Ishikawa (cell line): Measurements from ENCODE around the gene GNPDA1.

ENCODE experiments used
- CEBPB ChIP-seq: IDR thresholded peaks from 2 replicates; pipeline ENCODE4 v1.6.1; 2012
- CREB1 ChIP-seq: IDR thresholded peaks from 2 replicates; pipeline ENCODE4 v1.6.1; 2012; ENCODE audit warnings: low read depth
- EGR1 ChIP-seq: IDR thresholded peaks from 2 replicates; pipeline ENCODE4 v1.6.1; 2012
- EP300 ChIP-seq: IDR thresholded peaks from 2 replicates; pipeline ENCODE4 v1.6.1; 2012; ENCODE audit warnings: borderline replicate concordance
- FOXM1 ChIP-seq: IDR thresholded peaks from 2 replicates; pipeline ENCODE4 v1.6.1; 2012; ENCODE audit warnings: low read depth, borderline replicate concordance
- NFIC ChIP-seq: IDR thresholded peaks from 2 replicates; pipeline ENCODE4 v1.6.1; 2012
- RAD21 ChIP-seq: IDR thresholded peaks from 2 replicates; pipeline ENCODE4 v1.6.1; 2012; ENCODE audit warnings: low read depth
- TAF1 ChIP-seq: IDR thresholded peaks from 2 replicates; pipeline ENCODE4 v1.6.1; 2012; ENCODE audit warnings: low read depth, mild to moderate bottlenecking
- TCF12 ChIP-seq: IDR thresholded peaks from 2 replicates; pipeline ENCODE4 v1.6.1; 2012; ENCODE audit warnings: low read depth
- TEAD4 ChIP-seq: IDR thresholded peaks from 2 replicates; pipeline ENCODE4 v1.6.1; 2012
- YY1 ChIP-seq: IDR thresholded peaks from 2 replicates; pipeline ENCODE4 v1.6.1; 2012; ENCODE audit warnings: low read depth
- ZBTB7A ChIP-seq: IDR thresholded peaks from 2 replicates; pipeline ENCODE4 v1.6.1; 2012; ENCODE audit warnings: low read depth
- TF ChIP-seq, protein P1 (sequence below): IDR thresholded peaks from 2 replicates; pipeline ENCODE4 v1.6.1; 2012
- TF ChIP-seq, protein P2 (sequence below): IDR thresholded peaks from 2 replicates; pipeline ENCODE4 v1.6.1; 2012
- TF ChIP-seq, protein P3 (sequence below): IDR thresholded peaks from 2 replicates; pipeline ENCODE4 v1.6.1; 2012; ENCODE audit warnings: low read depth, mild to moderate bottlenecking

Gene GNPDA1

DNA sequence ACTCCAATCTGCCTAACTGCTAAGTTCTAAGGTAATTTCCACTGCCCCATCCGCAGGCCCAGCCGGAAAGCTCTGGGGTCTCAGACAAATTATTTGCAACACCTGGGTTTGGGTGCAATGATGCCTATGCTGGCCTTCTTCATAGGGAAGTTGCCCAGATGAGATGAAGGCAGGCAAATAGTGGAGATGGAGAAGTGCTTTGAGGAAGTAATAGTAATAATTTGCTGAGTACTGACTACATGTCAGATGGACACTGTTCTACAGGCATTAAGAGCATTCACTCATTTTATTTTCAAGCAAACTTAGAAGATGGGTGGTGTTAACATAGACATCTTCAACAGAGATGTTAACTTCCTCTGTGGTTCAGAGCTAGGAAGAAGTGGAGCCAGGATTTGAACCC lies 58.6 kb downstream of the GNPDA1 start:
- TF ChIP-seq, protein P1, sequence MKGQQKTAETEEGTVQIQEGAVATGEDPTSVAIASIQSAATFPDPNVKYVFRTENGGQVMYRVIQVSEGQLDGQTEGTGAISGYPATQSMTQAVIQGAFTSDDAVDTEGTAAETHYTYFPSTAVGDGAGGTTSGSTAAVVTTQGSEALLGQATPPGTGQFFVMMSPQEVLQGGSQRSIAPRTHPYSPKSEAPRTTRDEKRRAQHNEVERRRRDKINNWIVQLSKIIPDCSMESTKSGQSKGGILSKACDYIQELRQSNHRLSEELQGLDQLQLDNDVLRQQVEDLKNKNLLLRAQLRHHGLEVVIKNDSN = no peak
- TF ChIP-seq, protein P2, sequence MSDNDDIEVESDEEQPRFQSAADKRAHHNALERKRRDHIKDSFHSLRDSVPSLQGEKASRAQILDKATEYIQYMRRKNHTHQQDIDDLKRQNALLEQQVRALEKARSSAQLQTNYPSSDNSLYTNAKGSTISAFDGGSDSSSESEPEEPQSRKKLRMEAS = no peak
- TF ChIP-seq YY1 = no peak
- no peak for TF ChIP-seq NFIC
- TF ChIP-seq, protein P3, sequence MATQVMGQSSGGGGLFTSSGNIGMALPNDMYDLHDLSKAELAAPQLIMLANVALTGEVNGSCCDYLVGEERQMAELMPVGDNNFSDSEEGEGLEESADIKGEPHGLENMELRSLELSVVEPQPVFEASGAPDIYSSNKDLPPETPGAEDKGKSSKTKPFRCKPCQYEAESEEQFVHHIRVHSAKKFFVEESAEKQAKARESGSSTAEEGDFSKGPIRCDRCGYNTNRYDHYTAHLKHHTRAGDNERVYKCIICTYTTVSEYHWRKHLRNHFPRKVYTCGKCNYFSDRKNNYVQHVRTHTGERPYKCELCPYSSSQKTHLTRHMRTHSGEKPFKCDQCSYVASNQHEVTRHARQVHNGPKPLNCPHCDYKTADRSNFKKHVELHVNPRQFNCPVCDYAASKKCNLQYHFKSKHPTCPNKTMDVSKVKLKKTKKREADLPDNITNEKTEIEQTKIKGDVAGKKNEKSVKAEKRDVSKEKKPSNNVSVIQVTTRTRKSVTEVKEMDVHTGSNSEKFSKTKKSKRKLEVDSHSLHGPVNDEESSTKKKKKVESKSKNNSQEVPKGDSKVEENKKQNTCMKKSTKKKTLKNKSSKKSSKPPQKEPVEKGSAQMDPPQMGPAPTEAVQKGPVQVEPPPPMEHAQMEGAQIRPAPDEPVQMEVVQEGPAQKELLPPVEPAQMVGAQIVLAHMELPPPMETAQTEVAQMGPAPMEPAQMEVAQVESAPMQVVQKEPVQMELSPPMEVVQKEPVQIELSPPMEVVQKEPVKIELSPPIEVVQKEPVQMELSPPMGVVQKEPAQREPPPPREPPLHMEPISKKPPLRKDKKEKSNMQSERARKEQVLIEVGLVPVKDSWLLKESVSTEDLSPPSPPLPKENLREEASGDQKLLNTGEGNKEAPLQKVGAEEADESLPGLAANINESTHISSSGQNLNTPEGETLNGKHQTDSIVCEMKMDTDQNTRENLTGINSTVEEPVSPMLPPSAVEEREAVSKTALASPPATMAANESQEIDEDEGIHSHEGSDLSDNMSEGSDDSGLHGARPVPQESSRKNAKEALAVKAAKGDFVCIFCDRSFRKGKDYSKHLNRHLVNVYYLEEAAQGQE = no peak
- TF ChIP-seq CREB1 = no peak
- TF ChIP-seq TCF12 = no peak

DNA sequence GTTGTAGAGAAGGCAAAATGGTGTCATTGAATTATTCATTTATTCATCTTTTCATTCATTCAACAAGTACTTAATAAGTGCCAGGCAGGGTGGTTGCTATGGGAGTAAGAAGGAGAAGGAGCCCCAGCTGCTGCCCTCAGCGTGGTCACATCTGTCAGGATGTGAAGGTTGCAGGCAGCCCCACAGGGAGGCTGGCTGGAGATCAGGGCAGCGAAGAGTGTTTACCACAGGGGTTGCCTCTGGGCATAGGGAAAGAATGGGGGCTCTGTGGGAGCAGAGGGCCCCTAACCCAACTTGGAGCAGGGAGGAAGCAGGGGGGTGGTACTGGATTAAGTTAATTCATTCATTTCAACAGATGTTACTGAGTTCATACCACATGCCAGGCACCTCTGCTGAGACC lies 60.8 kb downstream of the GNPDA1 start:
- TF ChIP-seq CREB1 (no peak), CEBPB (no peak), TEAD4 (no peak), TAF1 (no peak), YY1 (no peak)
- TF ChIP-seq, protein P2 = no peak
- TF ChIP-seq, protein P3 = no peak

DNA sequence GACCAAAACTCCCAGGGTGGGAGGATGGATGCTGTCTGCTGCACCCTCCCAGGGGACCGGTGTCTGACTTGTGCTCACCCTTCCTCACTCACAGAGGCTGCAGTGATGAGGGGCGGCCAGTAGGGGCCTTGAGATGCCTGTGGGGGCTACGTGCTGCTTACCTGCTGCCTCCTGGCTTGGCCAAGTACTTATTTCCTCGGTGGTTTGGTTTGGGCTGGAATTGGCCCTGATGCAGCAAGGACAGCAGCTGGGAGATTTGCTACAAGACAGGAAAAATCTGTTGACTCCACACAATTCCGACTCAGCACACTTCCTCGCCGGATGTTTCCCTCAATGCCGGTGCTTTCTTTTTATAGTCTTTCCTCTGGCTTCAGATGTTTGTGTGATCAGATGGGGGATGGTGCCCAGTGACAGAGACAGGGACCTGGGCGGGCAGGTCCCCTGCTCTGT lies 61.5 kb downstream of the GNPDA1 start:
- no peak for TF ChIP-seq YY1
- TF ChIP-seq, protein P1 = no peak
- TF ChIP-seq, protein P3 = no peak
- no peak for TF ChIP-seq CEBPB
- TF ChIP-seq TEAD4 = no peak
- no peak for TF ChIP-seq TAF1
- TF ChIP-seq, protein P2 = no peak
- TF ChIP-seq RAD21 = no peak
- no peak for TF ChIP-seq CREB1
- no peak for TF ChIP-seq TCF12
- no peak for TF ChIP-seq FOXM1
- TF ChIP-seq ZBTB7A = no peak
- no peak for TF ChIP-seq NFIC
- TF ChIP-seq EGR1 = no peak
- TF ChIP-seq EP300 = no peak
